KMS-11 (cell line): ENCODE data around the gene ISOC2.
"Not testable (repeated sequence)": the region's sequence is repeated elsewhere in the genome, so short reads cannot be mapped to it uniquely, and the experiment has no call there.

Experiments used
- H2AFZ ChIP-seq: fragments of 200-600 bp; sonication (generic); 2 replicates; pipeline ENCODE4 v1.6.1; 2016; ENCODE audit warnings: antibody characterized with exemption, mixed run types, low read depth
- H3K27ac ChIP-seq: fragments of 200-600 bp; sonication (generic); 2 replicates; pipeline ENCODE4 v1.6.1; 2016; ENCODE audit warnings: mild to moderate bottlenecking, mixed run types
- H3K27me3 ChIP-seq: fragments of 200-600 bp; sonication (generic); 2 replicates; pipeline ENCODE4 v1.6.1; 2017; ENCODE audit warnings: mild to moderate bottlenecking, low read depth, mixed run types, moderate library complexity; ENCODE audit not compliant: insufficient read depth
- H3K36me3 ChIP-seq: fragments of 200-600 bp; sonication (generic); 2 replicates; pipeline ENCODE4 v1.6.1; 2017; ENCODE audit warnings: mild to moderate bottlenecking, mixed run types; ENCODE audit not compliant: insufficient read depth
- H3K4me1 ChIP-seq: fragments of 200-600 bp; sonication (generic); 2 replicates; pipeline ENCODE4 v1.6.1; 2016; ENCODE audit warnings: mild to moderate bottlenecking, low read depth, mixed run types; ENCODE audit not compliant: poor library complexity, severe bottlenecking
- H3K4me2 ChIP-seq: fragments of 200-600 bp; sonication (generic); 2 replicates; pipeline ENCODE4 v1.7.0; 2016; ENCODE audit warnings: mild to moderate bottlenecking, mixed run types
- H3K4me3 ChIP-seq: fragments of 200-600 bp; sonication (generic); IDR thresholded peaks from 2 replicates; pipeline ENCODE4 v1.6.1; 2017; ENCODE audit warnings: low read depth, low read length, mixed read lengths; ENCODE audit not compliant: insufficient read depth
- H3K79me2 ChIP-seq: fragments of 200-600 bp; sonication (generic); 2 replicates; pipeline ENCODE4 v1.6.1; 2016; ENCODE audit warnings: low read depth, mixed run types; ENCODE audit not compliant: insufficient read depth
- H3K9ac ChIP-seq: fragments of 200-600 bp; sonication (generic); 2 replicates; pipeline ENCODE4 v1.6.1; 2016; ENCODE audit warnings: mild to moderate bottlenecking, mixed run types
- H4K20me1 ChIP-seq: fragments of 200-600 bp; sonication (generic); 2 replicates; pipeline ENCODE4 v1.6.1; 2016; ENCODE audit warnings: mild to moderate bottlenecking, mixed run types; ENCODE audit not compliant: insufficient read depth
- CTCF ChIP-seq: fragments of 200-600 bp; sonication (generic); conservative IDR thresholded peaks from 2 replicates; pipeline ENCODE4 v1.6.1; 2017; ENCODE audit warnings: low read depth, mild to moderate bottlenecking, antibody characterized with exemption, low read length, moderate library complexity, mixed read lengths

ISOC2 gene

DNA sequence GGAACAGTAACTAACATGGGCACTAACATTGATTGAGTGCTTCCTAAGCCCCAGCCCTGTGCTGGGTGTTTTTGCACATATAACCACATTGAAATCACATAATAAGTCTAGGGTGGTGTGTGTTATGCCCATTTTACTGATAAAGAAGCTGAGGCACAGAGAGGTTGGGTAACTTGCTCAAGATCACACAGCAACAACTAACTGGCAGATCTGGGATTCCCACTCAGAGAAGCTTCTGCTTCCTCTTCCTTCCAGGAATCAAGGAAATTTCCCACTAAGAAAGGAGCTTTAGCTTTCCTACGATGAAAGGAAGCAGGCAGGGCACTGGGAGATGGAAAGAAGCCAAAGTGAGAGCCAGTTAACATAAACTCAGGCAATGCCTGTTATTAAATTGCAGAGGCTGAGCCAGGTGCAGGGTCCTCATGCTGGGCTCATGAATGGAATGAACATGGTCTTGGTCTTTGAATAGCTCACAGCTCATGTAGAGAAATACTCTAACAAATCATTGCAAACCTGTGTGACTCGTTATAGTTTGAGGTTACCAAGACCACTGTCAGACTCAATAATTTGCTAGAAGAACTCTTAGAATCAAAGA lies 36.9 kb upstream of the ISOC2 start:
- Histone ChIP-seq H3K27me3 (peaks cover 90% of the 10 kb centered on the region), H3K27ac (no peak overlapping the region), H4K20me1 (no peaks in the 10 kb centered on the region), H3K79me2 (no peaks in the 10 kb centered on the region), H3K4me3 (no peak overlapping the region), H3K4me1 (no peaks in the 10 kb centered on the region), H2AFZ (no peak overlapping the region), H3K9ac (no peak overlapping the region), H3K36me3 (no peaks in the 10 kb centered on the region), H3K4me2 (no peak overlapping the region)
- TF ChIP-seq CTCF, result no peak

DNA sequence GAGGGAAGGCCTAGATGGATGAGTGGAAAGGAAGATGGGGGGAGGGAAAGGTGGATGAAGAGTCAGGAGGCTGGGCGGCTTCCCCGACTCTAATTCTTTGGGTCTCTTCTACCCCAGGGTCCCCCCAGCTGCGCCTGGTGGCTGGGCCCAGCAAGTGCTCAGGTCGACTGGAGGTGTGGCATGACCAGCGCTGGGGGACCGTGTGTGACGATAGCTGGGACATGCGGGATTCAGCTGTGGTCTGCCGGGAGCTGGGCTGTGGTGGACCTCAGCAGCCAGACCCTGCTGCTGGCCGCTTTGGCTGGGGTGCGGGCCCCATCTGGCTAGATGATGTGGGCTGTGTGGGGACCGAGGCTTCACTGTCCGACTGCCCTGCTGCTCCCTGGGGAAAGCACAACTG lies 36.3 kb upstream of the ISOC2 start:
- H3K27me3 ChIP-seq, result peaks cover 95% of the 10 kb centered on the region
- H2AFZ ChIP-seq, result no peak overlapping the region
- H3K4me1 ChIP-seq, result no peaks in the 10 kb centered on the region
- no peak overlapping the region for H3K4me3 ChIP-seq
- no peaks in the 10 kb centered on the region for H4K20me1 ChIP-seq
- TF ChIP-seq CTCF, result no peak
- no peak overlapping the region for H3K9ac ChIP-seq
- no peaks in the 10 kb centered on the region for H3K79me2 ChIP-seq
- no peak overlapping the region for H3K4me2 ChIP-seq
- H3K36me3 ChIP-seq, result no peaks in the 10 kb centered on the region
- H3K27ac ChIP-seq, result no peak overlapping the region

- H3K27ac ChIP-seq, H3K36me3 ChIP-seq, H3K79me2 ChIP-seq, H3K4me1 ChIP-seq, H3K4me2 ChIP-seq, H3K4me3 ChIP-seq, H2AFZ ChIP-seq, H4K20me1 ChIP-seq, H3K9ac ChIP-seq: not testable (repeated sequence)
- H3K27me3 ChIP-seq, result peaks cover 96% of the 10 kb centered on the region
Observed at GRCh38 chr19:55496820-55497219, 35.4 kb upstream of the ISOC2 start.

GRCh38 chr19:55495646-55496349 lies 34.4 kb upstream of the ISOC2 start:
- Histone ChIP-seq H3K9ac (no peak overlapping the region), H3K4me3 (no peak overlapping the region), H4K20me1 (no peaks in the 10 kb centered on the region), H3K4me1 (no peaks in the 10 kb centered on the region), H2AFZ (no peak overlapping the region), H3K79me2 (no peaks in the 10 kb centered on the region), H3K27me3 (peaks cover 95% of the 10 kb centered on the region), H3K36me3 (no peaks in the 10 kb centered on the region), H3K4me2 (no peak overlapping the region), H3K27ac (no peak overlapping the region)
- TF ChIP-seq CTCF, result no peak

- Histone ChIP-seq H3K4me2 (no peak overlapping the region), H3K27ac (no peak overlapping the region), H3K9ac (no peak overlapping the region), H3K27me3 (peaks cover 97% of the 10 kb centered on the region), H4K20me1 (no peaks in the 10 kb centered on the region), H3K4me1 (no peaks in the 10 kb centered on the region), H3K4me3 (no peak overlapping the region), H3K36me3 (no peaks in the 10 kb centered on the region), H2AFZ (no peak overlapping the region), H3K79me2 (no peaks in the 10 kb centered on the region)
- no peak for TF ChIP-seq CTCF
Observed at GRCh38 chr19:55494172-55494761, 32.8 kb upstream of the ISOC2 start.
